MM.1S (cell line): Measurements from ENCODE around the gene SSU72.

Experiments
- DNase-seq: peaks from one replicate; pipeline ENCODE4 v3.0.0-alpha.2; 2015
- H2AFZ ChIP-seq: fragments of 300-600 bp; sonication (generic); 2 replicates; pipeline ENCODE4 v1.6.0; 2016; ENCODE audit warnings: antibody characterized with exemption, low read length
- H3F3A ChIP-seq: fragments of 300-600 bp; sonication (generic); 2 replicates; pipeline ENCODE4 v1.6.1; 2016; ENCODE audit warnings: mild to moderate bottlenecking, antibody characterized with exemption, low read length, moderate library complexity, mixed read lengths; ENCODE audit not compliant: insufficient read depth
- H3K27ac ChIP-seq: fragments of 300-600 bp; sonication (generic); 2 replicates; pipeline ENCODE4 v1.5.1; 2016; ENCODE audit warnings: mild to moderate bottlenecking, low read length
- H3K27me3 ChIP-seq: fragments of 300-600 bp; sonication (generic); replicated peaks from 2 replicates; pipeline ENCODE4 v1.6.0; 2016; ENCODE audit warnings: low read length; ENCODE audit not compliant: insufficient read depth
- H3K36me3 ChIP-seq: fragments of 300-600 bp; sonication (generic); replicated peaks from 2 replicates; pipeline ENCODE4 v1.6.1; 2016; ENCODE audit warnings: mild to moderate bottlenecking, low read length, mixed read lengths; ENCODE audit not compliant: insufficient read depth
- H3K4me1 ChIP-seq: fragments of 300-600 bp; sonication (generic); 2 replicates; pipeline ENCODE4 v1.6.1; 2016; ENCODE audit warnings: low read length, mixed read lengths
- H3K4me2 ChIP-seq: fragments of 300-600 bp; sonication (generic); 2 replicates; pipeline ENCODE4 v1.6.0; 2016; ENCODE audit warnings: low read depth, low read length
- H3K4me3 ChIP-seq: fragments of 300-600 bp; sonication (generic); 2 replicates; pipeline ENCODE4 v1.5.1; 2016; ENCODE audit warnings: low read length, mixed read lengths
- H3K79me2 ChIP-seq: fragments of 300-600 bp; sonication (generic); 2 replicates; pipeline ENCODE4 v1.6.1; 2016; ENCODE audit warnings: mixed run types, low read length, mixed read lengths
- H3K9ac ChIP-seq: fragments of 300-600 bp; sonication (generic); 2 replicates; pipeline ENCODE4 v1.6.1; 2016; ENCODE audit warnings: low read length, mixed read lengths
- H3K9me2 ChIP-seq: fragments of 300-600 bp; sonication (generic); replicated peaks from 2 replicates; pipeline ENCODE4 v1.6.1; 2016; ENCODE audit warnings: mild to moderate bottlenecking, low read length, mixed read lengths; ENCODE audit not compliant: insufficient read depth
- H3K9me3 ChIP-seq: fragments of 300-600 bp; sonication (generic); replicated peaks from 2 replicates; pipeline ENCODE4 v1.6.1; 2016; ENCODE audit warnings: mild to moderate bottlenecking, low read length, mixed read lengths; ENCODE audit not compliant: insufficient read depth
- H4K20me1 ChIP-seq: fragments of 300-600 bp; sonication (generic); 2 replicates; pipeline ENCODE4 v1.6.1; 2016; ENCODE audit warnings: mild to moderate bottlenecking, low read length, moderate library complexity, mixed read lengths; ENCODE audit not compliant: insufficient read depth
- EZH2 ChIP-seq: fragments of 300-600 bp; sonication (generic); optimal IDR thresholded peaks from 2 replicates; pipeline ENCODE3; 2017; ENCODE audit warnings: low read depth, mild to moderate bottlenecking, antibody characterized with exemption, low read length, mixed read lengths
- EZH2phosphoT487 ChIP-seq: fragments of 300-600 bp; sonication (generic); IDR thresholded peaks from 2 replicates; pipeline ENCODE4 v1.6.1; 2018; ENCODE audit warnings: antibody characterized with exemption, low read length
- TF ChIP-seq, protein P1 (sequence below): fragments of 300-600 bp; sonication (generic); IDR thresholded peaks from 2 replicates; pipeline ENCODE4 v1.5.1; 2016; ENCODE audit warnings: antibody characterized with exemption, low read length, mixed read lengths

The SSU72 gene

DNA sequence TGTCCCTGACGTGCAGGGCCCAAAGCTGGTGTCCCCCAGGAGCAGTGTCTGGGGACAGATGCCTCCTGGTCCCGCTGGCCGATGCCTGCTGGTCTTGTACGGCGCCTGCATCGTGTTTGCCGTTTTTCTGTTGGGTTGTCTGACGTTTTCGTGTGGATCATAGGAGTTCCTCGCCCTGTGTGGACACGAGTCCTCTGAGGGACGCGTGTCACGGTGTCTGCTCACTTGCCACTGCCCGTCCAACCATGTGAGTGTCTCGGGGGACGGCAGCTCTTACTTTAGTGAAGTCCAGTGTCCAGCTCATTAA lies 48.1 kb upstream of the SSU72 start:
- Histone ChIP-seq H3K4me1 (no peaks in the 10 kb centered on the region), H3K4me3 (no peak overlapping the region), H3K79me2 (no peaks in the 10 kb centered on the region), H3K9me3 (no peaks in the 10 kb centered on the region), H3K36me3 (no peaks in the 10 kb centered on the region), H3K4me2 (no peak overlapping the region), H3K27ac (no peak overlapping the region), H3K9ac (no peak overlapping the region), H3F3A (no peaks in the 10 kb centered on the region), H3K9me2 (no peaks in the 10 kb centered on the region), H3K27me3 (no peaks in the 10 kb centered on the region), H2AFZ (no peak overlapping the region), H4K20me1 (no peaks in the 10 kb centered on the region)
- no peak for DNase-seq
- TF ChIP-seq EZH2phosphoT487 (no peak), EZH2 (no peak)
- TF ChIP-seq, protein P1, sequence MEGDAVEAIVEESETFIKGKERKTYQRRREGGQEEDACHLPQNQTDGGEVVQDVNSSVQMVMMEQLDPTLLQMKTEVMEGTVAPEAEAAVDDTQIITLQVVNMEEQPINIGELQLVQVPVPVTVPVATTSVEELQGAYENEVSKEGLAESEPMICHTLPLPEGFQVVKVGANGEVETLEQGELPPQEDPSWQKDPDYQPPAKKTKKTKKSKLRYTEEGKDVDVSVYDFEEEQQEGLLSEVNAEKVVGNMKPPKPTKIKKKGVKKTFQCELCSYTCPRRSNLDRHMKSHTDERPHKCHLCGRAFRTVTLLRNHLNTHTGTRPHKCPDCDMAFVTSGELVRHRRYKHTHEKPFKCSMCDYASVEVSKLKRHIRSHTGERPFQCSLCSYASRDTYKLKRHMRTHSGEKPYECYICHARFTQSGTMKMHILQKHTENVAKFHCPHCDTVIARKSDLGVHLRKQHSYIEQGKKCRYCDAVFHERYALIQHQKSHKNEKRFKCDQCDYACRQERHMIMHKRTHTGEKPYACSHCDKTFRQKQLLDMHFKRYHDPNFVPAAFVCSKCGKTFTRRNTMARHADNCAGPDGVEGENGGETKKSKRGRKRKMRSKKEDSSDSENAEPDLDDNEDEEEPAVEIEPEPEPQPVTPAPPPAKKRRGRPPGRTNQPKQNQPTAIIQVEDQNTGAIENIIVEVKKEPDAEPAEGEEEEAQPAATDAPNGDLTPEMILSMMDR, result no peak

DNA sequence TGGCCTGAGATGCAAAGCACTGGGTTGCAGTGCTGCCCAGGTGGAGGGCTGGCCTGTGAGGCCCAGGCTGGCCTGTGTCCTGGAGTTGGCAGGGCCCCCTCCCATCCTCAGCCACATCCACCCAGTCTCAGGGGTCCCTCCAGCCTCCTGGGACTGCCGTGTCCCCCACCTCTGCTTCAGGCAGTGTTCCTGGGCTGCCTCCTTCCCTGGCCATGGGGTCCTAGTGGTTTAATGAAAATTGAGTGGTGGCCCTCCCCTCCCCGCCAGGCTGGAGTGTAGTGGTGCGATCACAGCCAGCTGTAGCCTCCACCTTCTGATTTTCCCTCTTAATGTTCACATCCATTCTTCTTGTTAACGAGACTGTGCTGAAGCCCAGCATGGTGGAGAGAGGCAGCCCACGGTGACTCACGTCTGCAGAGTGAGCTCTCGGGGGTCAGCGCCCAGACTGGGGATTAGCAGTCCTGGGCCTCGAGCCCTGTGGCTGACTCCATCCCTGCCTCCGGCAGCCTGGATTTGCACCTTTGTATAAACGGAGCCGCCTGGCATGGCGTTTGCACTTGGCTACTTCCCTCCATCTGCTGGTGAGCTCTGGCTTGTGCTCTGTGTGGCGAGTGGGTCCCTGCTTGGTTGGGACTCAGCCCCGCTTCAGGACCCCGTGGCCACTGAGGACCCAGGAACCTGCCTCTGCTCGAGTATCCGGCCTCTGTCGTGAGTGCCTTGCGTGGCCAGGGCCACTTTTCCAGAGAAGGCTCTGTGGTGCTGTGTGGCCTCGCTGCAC lies 47.5 kb upstream of the SSU72 start:
- no peak overlapping the region for H3K9ac ChIP-seq

DNA sequence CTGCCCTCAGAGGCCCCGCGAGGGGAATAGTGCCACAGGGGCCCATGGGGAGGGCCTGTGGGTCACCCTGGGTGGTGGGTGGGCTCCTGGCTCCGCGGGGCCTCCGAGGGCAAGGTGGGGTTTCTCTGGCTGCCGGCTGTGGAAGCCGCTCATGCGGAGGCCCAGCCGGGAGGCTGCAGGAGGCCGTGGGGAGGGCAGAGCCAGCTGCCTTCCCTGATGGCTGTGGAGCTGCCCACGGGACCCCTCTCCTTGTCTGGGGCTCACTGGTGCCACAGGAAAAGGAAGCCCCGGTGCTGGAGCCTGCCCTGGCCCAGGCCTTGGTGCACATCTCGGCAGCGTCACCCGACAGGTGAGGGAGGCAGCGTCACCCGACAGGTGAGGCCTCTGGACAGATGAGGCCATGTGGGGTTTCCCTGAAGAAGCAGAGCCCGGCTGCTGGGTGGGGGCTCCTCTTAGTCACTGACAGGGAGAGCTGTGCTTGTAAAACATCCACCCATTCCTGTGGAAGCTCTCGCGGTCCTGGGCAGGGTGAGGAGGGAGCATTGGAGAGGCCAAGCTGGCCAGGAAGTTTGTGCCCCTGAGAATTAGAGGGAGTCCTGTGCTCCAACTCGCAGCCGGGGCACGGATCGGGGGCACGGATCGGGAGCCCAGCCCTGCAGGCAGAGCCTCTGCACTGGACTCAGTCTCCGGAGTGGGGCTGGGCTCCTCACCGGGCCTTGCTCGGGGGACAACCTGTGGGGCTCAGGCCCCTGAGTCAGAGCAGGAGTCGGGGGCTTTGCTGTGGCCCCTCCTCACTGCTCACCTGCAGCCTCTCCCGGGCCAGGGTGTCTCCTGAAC lies 46.7 kb upstream of the SSU72 start:
- Histone ChIP-seq H3K27me3 (no peaks in the 10 kb centered on the region), H3K9me2 (no peaks in the 10 kb centered on the region), H3K27ac (no peak overlapping the region), H3K79me2 (peaks cover 7% of the 10 kb centered on the region), H3K36me3 (no peaks in the 10 kb centered on the region), H4K20me1 (no peaks in the 10 kb centered on the region), H3F3A (no peaks in the 10 kb centered on the region), H3K9me3 (no peaks in the 10 kb centered on the region), H3K4me3 (no peak overlapping the region), H3K4me2 (no peak overlapping the region), H3K9ac (no peak overlapping the region), H3K4me1 (no peaks in the 10 kb centered on the region), H2AFZ (no peak overlapping the region)
- TF ChIP-seq EZH2phosphoT487 (no peak), EZH2 (no peak)
- TF ChIP-seq, protein P1, result no peak
- DNase-seq, result no peak

More for the DNA sequence above, 47.5 kb upstream of the SSU72 start:
- DNase-seq, result no peak
- Histone ChIP-seq H3K9me2 (no peaks in the 10 kb centered on the region), H3K4me3 (no peak overlapping the region), H3K4me2 (no peak overlapping the region), H3K36me3 (no peaks in the 10 kb centered on the region), H2AFZ (no peak overlapping the region), H4K20me1 (no peaks in the 10 kb centered on the region), H3K27me3 (no peaks in the 10 kb centered on the region), H3K9me3 (no peaks in the 10 kb centered on the region), H3K4me1 (no peaks in the 10 kb centered on the region), H3K79me2 (no peaks in the 10 kb centered on the region; the same call in 1 of the 2 replicates), H3K27ac (no peak overlapping the region), H3F3A (no peaks in the 10 kb centered on the region)
- TF ChIP-seq EZH2phosphoT487 (no peak), EZH2 (no peak)
- TF ChIP-seq, protein P1, result no peak
